T follicular helper cell (primary cell): ENCODE data around the gene PEAK1.

ENCODE experiments used
- DNase-seq: peaks from one replicate; pipeline ENCODE4 v3.0.0-alpha.2; 2020; ENCODE audit warnings: low read depth

PEAK1 gene

GRCh38 chr15:77059786-77060361 lies 360.0 kb downstream of the PEAK1 start:
- DNase-seq: no peak

DNA sequence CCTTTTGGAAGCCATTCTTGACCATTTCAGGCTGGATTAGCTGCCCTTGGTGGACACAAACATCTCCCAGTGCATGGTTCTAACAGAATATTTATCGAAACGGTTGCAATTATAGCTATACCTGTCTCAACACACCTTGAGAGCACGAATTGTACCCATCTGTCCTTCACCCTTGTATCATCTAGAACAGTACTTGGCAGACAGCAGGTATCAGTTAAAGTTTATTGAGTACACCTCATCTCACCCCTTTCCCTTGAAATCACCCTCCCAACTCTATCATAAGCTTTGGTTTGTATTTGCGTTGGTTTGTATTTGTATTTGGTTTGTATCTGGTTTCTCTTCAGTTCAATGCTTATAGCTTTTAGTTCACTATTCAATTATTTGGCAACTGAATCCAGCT lies 361.4 kb downstream of the PEAK1 start:
- no peak for DNase-seq

- no peak for DNase-seq
Measured at GRCh38 chr15:77057685-77058084, 362.2 kb downstream of the PEAK1 start.

GRCh38 chr15:77057072-77057471 lies 362.8 kb downstream of the PEAK1 start:
- DNase-seq: no peak

DNA sequence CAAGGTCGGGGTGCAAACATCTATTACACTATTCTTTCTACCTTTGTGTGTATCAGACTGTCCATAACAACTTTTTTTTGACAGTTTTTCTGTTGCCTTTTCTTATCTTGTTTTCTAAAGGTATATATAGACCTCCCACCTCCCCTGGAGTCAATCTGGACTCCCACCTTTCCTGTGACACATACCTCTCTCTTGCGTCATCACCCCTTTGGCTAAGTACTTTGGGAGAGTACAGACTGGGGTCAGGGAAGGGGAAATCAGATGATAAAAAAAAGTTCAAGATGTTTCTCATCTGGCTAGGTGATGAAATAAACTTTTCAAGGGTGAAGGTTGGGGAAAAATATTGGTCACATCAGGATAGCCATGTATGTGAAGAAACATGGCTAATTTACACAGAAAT lies 366.2 kb downstream of the PEAK1 start:
- no peak for DNase-seq

- DNase-seq: no peak
Measured at GRCh38 chr15:77052556-77052955, 367.3 kb downstream of the PEAK1 start.
